ENCODE results near the gene XCL1.

DNA sequence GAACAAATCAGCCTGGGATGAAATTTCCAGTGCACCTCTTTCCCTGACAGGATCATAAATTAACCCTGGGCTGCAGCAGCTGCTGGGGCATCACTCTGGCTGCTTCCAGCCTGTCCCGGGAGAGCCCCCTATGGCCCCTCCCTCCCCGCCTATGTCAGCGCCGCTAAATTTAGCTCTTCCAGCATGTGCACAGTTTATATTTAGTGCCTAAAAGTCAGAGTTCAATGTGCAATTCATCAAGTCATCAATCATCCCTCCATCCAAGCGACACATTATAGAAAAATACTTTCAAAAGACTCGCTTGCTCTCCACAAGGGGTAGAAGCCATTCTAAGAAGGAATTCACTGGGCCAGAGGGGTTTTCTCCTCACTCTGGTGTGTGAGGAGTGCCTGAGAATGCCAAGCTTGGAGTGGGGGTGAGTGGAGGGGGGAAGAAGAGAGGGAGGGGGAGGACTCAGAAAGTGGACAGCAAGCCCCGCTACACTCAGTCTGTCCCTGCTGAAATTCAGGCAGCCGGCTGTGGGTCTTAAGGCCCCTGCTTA, 37.4 kb downstream of the XCL1 start:
- TF ChIP-seq ZBTB7A (IDR thresholded peaks at IDR 0.05; ENCODE audit: low read depth) (no peak), NFIC (IDR thresholded peaks at IDR 0.05) (no peak), CEBPB (IDR thresholded peaks at IDR 0.05) (no peak), YY1 (IDR thresholded peaks at IDR 0.05; ENCODE audit: low read depth) (no peak), RAD21 (IDR thresholded peaks at IDR 0.05; ENCODE audit: low read depth) (no peak), TEAD4 (IDR thresholded peaks at IDR 0.05) (no peak), CREB1 (IDR thresholded peaks at IDR 0.05; ENCODE audit: low read depth) (no peak)

Data from Ishikawa (cell line).